Fibroblast of lung (primary cell): ENCODE measurements around the gene SH3YL1. TPM values are rescaled to one million over a fixed set of nuclear protein-coding genes. Genes with fewer than 3 reads are reported as not detected.

Experiments
- DNase-seq, 2 donors: peaks; one replicate each; pipeline versions ENCODE4 v3.0.0 to v3.0.0-alpha.2; 2010; ENCODE audit warnings: low read depth in 2 of 2
- H2AFZ ChIP-seq: 2 replicates; pipeline ENCODE4 v1.5.1; 2012; ENCODE audit warnings: low read length, control low read depth, inconsistent platforms
- H3K27ac ChIP-seq: 2 replicates; pipeline ENCODE4 v1.5.1; 2011; ENCODE audit warnings: low read length, control low read depth; ENCODE audit not compliant: insufficient read depth
- H3K27me3 ChIP-seq: 2 replicates; pipeline ENCODE4 v1.5.1; 2011; ENCODE audit warnings: mild to moderate bottlenecking, low read length; ENCODE audit not compliant: control insufficient read depth, insufficient read depth
- H3K36me3 ChIP-seq: 2 replicates; pipeline ENCODE4 v1.5.1; 2011; ENCODE audit warnings: low read length; ENCODE audit not compliant: control insufficient read depth, insufficient read depth
- H3K4me1 ChIP-seq: 2 replicates; pipeline ENCODE4 v1.5.1; 2011; ENCODE audit warnings: low read length; ENCODE audit not compliant: control insufficient read depth, insufficient read depth; ENCODE audit errors: extremely low read depth
- H3K4me2 ChIP-seq: 2 replicates; pipeline ENCODE4 v1.5.1; 2011; ENCODE audit warnings: low read length, control low read depth; ENCODE audit not compliant: insufficient read depth; ENCODE audit errors: extremely low read depth
- H3K4me3 ChIP-seq, 4 experiments: fragments of 200-600 bp in 1 of 4; sonication (generic) in 1 of 4; replicated peaks in 1 of 4; 2 replicates each; pipeline ENCODE4 v1.5.1; 2011 to 2016; ENCODE audit warnings: low read length in 4 of 4, low read depth in 3 of 4, mild to moderate bottlenecking in 3 of 4, control low read depth in 2 of 4, inconsistent platforms in 1 of 4, mixed read lengths in 1 of 4; ENCODE audit not compliant: insufficient read depth in 1 of 4; ENCODE audit errors: control extremely low read depth in 1 of 4
- H3K79me2 ChIP-seq: 2 replicates; pipeline ENCODE4 v1.5.1; 2012; ENCODE audit warnings: mild to moderate bottlenecking, low read length, inconsistent platforms; ENCODE audit not compliant: control insufficient read depth, insufficient read depth
- H3K9ac ChIP-seq: 2 replicates; pipeline ENCODE4 v1.5.1; 2011; ENCODE audit warnings: mild to moderate bottlenecking, low read length, control low read depth; ENCODE audit not compliant: insufficient read depth
- H3K9me3 ChIP-seq: 2 replicates; pipeline ENCODE4 v1.5.1; 2012; ENCODE audit warnings: low read depth, low read length; ENCODE audit not compliant: control insufficient read depth, insufficient read depth
- H4K20me1 ChIP-seq: 2 replicates; pipeline ENCODE4 v1.5.1; 2011; ENCODE audit warnings: low read length; ENCODE audit not compliant: control insufficient read depth, insufficient read depth; ENCODE audit errors: extremely low read depth
- CTCF ChIP-seq, 2 donors: IDR thresholded peaks in 1 of 2; conservative IDR thresholded peaks in 1 of 2; 1 replicate in 1 of 2; 2 replicates in 1 of 2; pipeline ENCODE4 v1.5.1; 2011 to 2012; ENCODE audit warnings: low read length in 2 of 2, control low read depth in 1 of 2, inconsistent platforms in 1 of 2, low read depth in 1 of 2, mild to moderate bottlenecking in 1 of 2
- EZH2 ChIP-seq: IDR thresholded peaks from 2 replicates; pipeline ENCODE4 v1.5.1; 2012; ENCODE audit warnings: low read length, control low read depth, mild to moderate bottlenecking; ENCODE audit errors: missing control alignments
- polyA plus RNA-seq, 2 donors: library from polyadenylated mRNA; depleted of rRNA in 1 of 2; stranded (reverse) in 1 of 2; unstranded in 1 of 2; fragments of >200 nt; gene quantifications; 2 replicates each; pipeline ENCODE4 v1.2.1, GENCODE V29; 2011 to 2012; ENCODE audit warnings: missing spikeins in 1 of 2
- total RNA-seq: library from RNA; depleted of rRNA; stranded (reverse); fragments of >200 nt; gene quantifications from 2 replicates; pipeline ENCODE4 v1.2.1, GENCODE V29; 2014

The SH3YL1 gene
- total and polyA plus RNA-seq, 2 donors (not counting 1 experiment from before 2014, with no cell fraction given): 36.5 to 37.9 TPM

- no peak overlapping the region for H3K27ac ChIP-seq
- H3K27me3 ChIP-seq: no peaks in the 10 kb centered on the region
- H3K36me3 ChIP-seq: peaks cover 16% of the 10 kb centered on the region
- H3K4me3 ChIP-seq: no peak overlapping the region
- H2AFZ ChIP-seq: no peak overlapping the region
- H4K20me1 ChIP-seq: no peaks in the 10 kb centered on the region
- TF ChIP-seq EZH2: no peak
- TF ChIP-seq CTCF (conservative IDR thresholded peaks at IDR 0.05 in 1 of 2, IDR thresholded peaks at IDR 0.05 in 1 of 2; ENCODE audit: low read depth in 1 of 2, low read length in 2 of 2): no peak
- DNase-seq: no peak
- H3K4me1 ChIP-seq: no peaks in the 10 kb centered on the region
- no peak overlapping the region for H3K9ac ChIP-seq
- H3K79me2 ChIP-seq: peaks cover 7% of the 10 kb centered on the region
- no peak overlapping the region for H3K4me2 ChIP-seq
- H3K9me3 ChIP-seq: no peaks in the 10 kb centered on the region
Observed at GRCh38 chr2:279366-279765, 15.5 kb upstream of the SH3YL1 start.

GRCh38 chr2:278927-279320, 15.1 kb upstream of the SH3YL1 start:
- Histone ChIP-seq H3K9me3 (no peaks in the 10 kb centered on the region), H3K27me3 (no peaks in the 10 kb centered on the region), H3K36me3 (peaks cover 16% of the 10 kb centered on the region), H3K9ac (no peak overlapping the region), H3K27ac (no peak overlapping the region), H2AFZ (no peak overlapping the region), H3K79me2 (peaks cover 7% of the 10 kb centered on the region), H4K20me1 (peaks cover 2% of the 10 kb centered on the region), H3K4me1 (no peaks in the 10 kb centered on the region), H3K4me2 (no peak overlapping the region), H3K4me3 (no peak overlapping the region)
- TF ChIP-seq CTCF (conservative IDR thresholded peaks at IDR 0.05 in 1 of 2, IDR thresholded peaks at IDR 0.05 in 1 of 2; ENCODE audit: low read depth in 1 of 2, low read length in 2 of 2) (no peak), EZH2 (no peak)
- DNase-seq: peak in 1 of 2 donors; percentile 23

GRCh38 chr2:278312-278926, 14.6 kb upstream of the SH3YL1 start:
- no peaks in the 10 kb centered on the region for H3K4me1 ChIP-seq
- no peak for TF ChIP-seq CTCF (conservative IDR thresholded peaks at IDR 0.05 in 1 of 2, IDR thresholded peaks at IDR 0.05 in 1 of 2; ENCODE audit: low read depth in 1 of 2, low read length in 2 of 2)
- TF ChIP-seq EZH2: no peak
- no peak overlapping the region for H2AFZ ChIP-seq
- no peaks in the 10 kb centered on the region for H3K9me3 ChIP-seq
- H4K20me1 ChIP-seq: peaks cover 2% of the 10 kb centered on the region
- no peak overlapping the region for H3K4me3 ChIP-seq
- peaks cover 9% of the 10 kb centered on the region for H3K79me2 ChIP-seq
- no peak for DNase-seq
- H3K36me3 ChIP-seq: peaks cover 16% of the 10 kb centered on the region
- H3K27ac ChIP-seq: no peak overlapping the region
- H3K27me3 ChIP-seq: no peaks in the 10 kb centered on the region
- no peak overlapping the region for H3K9ac ChIP-seq
- H3K4me2 ChIP-seq: no peak overlapping the region
